ENCODE data around the gene ATP8B1.

ATP8B1 gene

DNA sequence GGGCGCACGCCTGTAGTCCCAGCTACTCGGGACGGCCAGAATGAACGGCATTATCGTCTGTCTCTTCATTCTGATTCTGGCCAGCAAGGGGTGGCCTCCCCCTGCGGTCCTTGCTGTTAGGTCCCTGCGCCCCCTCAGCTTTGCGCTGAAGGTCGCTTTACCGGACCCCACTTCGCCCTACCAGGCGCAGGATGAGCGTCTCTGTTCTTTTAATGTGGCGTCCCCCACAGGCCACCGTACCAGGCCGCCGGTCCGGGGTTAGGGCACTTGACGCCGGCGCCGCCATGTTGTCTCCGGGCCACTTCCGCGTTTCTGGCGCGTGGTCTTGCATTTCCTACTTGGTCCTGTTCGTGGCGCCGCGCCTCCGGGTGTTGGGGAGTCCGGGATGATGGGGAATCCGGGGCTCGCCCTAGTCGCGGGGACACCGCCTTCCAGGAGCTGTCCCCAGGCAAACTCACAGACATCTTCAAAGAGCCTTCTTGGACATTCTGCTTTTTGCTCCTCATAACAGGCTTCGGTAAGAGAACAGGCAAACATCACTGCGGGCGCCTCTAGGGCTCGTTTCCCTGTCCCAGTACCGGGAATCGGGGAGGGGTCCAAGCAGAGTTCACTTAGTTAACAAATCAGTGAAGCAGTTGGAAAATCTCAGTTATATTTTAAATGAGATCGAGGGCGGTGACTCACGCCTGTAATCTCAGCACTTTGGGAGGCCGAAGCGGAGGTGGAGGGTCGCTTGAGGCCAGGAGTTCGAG lies 172.9 kb downstream of the ATP8B1 start:
- FAIRE-seq: no peak
- peak; percentile 66 for DNase-seq (ENCODE audit: low spot score)

DNA sequence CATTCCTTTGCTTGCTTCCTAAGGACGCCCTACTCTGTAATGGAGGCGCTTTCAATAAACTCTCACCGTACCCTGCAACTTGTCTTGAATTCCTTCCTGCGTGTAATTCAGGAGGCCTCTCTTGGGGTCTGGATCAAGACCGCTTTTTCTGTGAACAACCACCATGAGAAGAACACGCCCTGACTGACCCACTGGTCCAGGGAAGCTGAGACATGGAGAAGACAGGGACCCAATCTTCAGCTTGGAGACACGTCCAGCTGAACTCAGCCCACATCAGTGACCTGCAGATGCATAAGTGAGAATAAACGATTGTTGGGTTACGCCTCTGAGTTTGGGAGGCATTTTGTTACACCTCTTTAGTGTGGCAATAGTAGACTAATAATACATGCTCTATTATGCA lies 173.7 kb downstream of the ATP8B1 start:
- FAIRE-seq: no peak
- no peak for DNase-seq (ENCODE audit: low spot score)

DNA sequence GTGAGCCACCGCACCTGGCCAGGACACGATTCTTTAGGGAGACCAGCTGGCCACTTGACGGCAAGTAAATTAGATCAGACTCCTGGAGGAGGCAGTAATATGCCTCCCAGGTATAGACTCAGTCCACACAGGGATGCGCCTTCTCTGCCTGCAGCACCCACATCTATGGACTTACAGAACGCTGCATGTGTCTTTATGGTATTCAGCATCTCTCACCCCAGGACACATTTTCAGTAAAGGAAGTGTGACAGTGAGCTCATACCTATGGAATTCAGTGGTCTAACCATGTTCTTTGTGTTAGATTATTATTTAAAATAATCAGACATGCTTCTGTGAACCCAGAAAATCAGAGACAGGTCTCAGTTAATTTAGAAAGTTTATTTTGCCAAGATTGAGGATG lies 175.6 kb downstream of the ATP8B1 start:
- FAIRE-seq (no peak), DNase-seq (ENCODE audit: low spot score) (peak; percentile 65)

DNA sequence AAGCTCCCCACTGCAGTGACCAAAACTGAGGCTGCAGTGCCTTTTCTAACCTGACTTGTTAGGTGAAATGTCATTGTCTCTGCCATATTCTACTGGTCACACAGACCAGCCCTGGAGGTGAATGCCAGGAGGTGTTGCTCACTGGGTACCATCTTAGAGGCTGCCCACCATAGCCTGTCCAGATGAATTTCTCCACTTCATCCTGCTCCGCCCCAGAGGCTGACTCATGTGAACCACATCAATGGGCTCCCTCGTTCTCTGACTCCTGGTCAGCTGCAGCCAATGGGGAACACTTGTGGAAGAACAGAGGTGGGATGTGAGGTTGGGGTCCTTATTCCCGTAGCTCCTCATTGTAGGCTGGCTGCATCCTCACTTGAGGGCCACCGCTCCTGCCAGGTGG lies 178.1 kb downstream of the ATP8B1 start:
- no peak for FAIRE-seq
- DNase-seq (ENCODE audit: low spot score): peak; percentile 40

DNA sequence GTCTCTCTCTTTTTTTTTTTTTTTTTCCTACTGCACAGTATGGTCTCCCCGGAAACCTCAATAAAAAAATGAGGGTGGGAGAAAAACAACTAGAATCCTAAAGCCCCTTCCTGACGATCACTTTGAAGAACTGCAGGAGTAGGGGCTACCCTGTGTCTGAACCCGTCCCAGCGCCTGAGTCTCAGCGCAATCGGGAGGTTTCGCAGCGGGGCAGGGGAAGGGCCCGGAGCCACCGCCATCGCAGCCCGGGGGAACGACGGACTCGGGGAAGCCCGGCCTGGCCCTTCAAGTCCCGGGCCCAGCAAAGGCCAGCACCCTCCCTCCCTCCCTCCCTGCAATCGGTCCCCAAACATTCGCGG lies 181.9 kb downstream of the ATP8B1 start:
- no peak for FAIRE-seq
- DNase-seq (ENCODE audit: low spot score): no peak

DNA sequence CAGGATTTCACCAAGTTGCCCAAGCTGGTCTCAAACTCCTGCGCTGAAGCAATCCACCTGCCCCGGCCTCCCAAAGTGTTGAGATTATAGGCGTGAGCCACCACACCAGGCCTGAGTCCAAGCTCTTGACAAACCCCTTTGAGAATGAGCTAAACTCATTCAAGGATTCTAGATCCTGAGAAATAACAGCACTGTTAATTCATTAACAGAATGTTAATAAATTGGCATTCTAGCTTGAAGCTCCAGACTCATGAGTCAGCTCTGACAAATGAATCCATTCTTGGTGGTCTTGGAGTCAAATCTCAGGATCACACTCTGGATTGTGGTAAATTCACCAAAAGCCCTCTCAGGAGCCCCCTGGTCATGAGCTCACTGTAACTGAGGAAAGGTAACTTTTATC lies 183.2 kb downstream of the ATP8B1 start:
- FAIRE-seq: no peak

DNA sequence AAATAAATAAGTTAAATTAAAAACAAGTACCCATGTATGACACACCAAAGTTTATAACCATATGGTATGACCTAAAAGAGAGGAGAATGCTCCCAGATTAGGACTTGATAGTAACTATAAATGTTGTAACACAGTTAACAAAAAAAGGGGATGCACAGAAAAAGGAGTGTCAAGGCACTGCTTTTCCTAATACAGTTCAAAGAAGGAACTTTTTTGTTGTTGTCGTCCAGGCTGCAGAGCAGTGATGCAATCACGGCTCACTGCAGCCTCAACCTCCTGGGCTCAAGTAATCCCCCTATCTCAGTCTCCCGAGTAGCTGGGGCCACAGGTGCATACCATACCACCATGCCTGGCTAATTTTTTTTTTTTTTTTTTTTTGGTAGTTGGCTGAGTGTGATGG lies 184.2 kb downstream of the ATP8B1 start:
- DNase-seq (ENCODE audit: low spot score): no peak
- FAIRE-seq: no peak

More for the DNA sequence above, 183.2 kb downstream of the ATP8B1 start:
- peak; percentile 29 for DNase-seq (ENCODE audit: low spot score)

DNA sequence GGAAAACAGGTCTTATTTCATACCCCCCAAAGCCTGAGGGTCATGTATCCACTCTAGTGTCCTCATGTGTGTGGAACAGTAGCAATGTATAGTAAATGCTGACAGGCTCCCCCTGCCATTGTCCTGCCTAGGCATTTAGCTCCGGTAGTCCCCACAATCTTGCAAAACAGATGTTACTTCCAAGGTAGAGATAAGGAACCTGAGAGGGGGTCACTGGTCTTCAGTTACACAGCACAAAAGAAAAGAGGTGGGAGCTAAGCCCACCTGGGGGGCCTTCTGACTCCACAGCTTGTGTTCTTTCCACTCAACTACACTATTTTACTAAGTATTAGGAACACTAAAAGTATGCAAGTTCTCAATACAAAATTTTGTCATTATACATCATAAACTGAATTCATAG lies 199.2 kb downstream of the ATP8B1 start:
- FAIRE-seq: no peak
- DNase-seq (ENCODE audit: low spot score): no peak
